HepG2 (cell line): ENCODE data around the gene MTTP. TPM values are rescaled to one million over a fixed set of nuclear protein-coding genes. Genes with fewer than 3 reads are reported as not detected.

Experiments
- ATAC-seq: fragments of 200-7000 bp; cut with Tn5 transposase; 3 replicates; pipeline ENCODE4 v1.9.1; 2020; ENCODE audit warnings: mild to moderate bottlenecking, moderate library complexity
- BruUV-seq: library from RNA; stranded (reverse); fragments of 400-500 nt; replicated peaks from 2 replicates; lab custom pipeline; 2021; lab: Mats Ljungman, UMichigan
- CTCF ChIA-PET: fragments of 300-600 bp; formaldehyde crosslinking; extraction: SDS; loops from one replicate; lab custom pipeline; 2021; ENCODE audit warnings: low total read pairs, inconsistent platforms, low intra/inter-chr PET ratio; lab: Yijun Ruan, JAX
- POLR2A ChIA-PET: fragments of 350-600 bp; sonication (Branson Sonifier 250); formaldehyde crosslinking; loops from one replicate; lab custom pipeline; 2020; ENCODE audit warnings: antibody characterized with exemption, inconsistent platforms; lab: Yijun Ruan, JAX
- DNase-seq: peaks from one replicate; pipeline ENCODE4 v3.0.0-alpha.2; 2015; ENCODE audit warnings: low spot score
- FAIRE-seq: peaks from 3 replicates; lab custom pipeline; 2011; peaks lifted over from hg19 to GRCh38; lab: Jason Lieb, UNC
- H2AFZ ChIP-seq: one replicate; pipeline ENCODE4 v1.6.1; 2011; ENCODE audit warnings: low read length, inconsistent platforms
- H3K27ac ChIP-seq: fragments of 300-600 bp; 3 replicates; pipeline ENCODE4 v1.8.0; 2011; ENCODE audit warnings: mixed run types, mild to moderate bottlenecking, mixed read lengths, low read length, inconsistent platforms; ENCODE audit not compliant: insufficient read depth; ENCODE audit errors: extremely low read length
- H3K27me3 ChIP-seq, 2 experiments: fragments of 200-600 bp in 1 of 2; 2 replicates in 1 of 2; 3 replicates in 1 of 2; pipeline versions ENCODE4 v1.6.0 to v1.8.0; 2011; ENCODE audit warnings: low read length in 2 of 2, mild to moderate bottlenecking in 2 of 2, moderate library complexity in 2 of 2, inconsistent platforms in 1 of 2; ENCODE audit not compliant: insufficient read depth in 2 of 2, control insufficient read depth in 1 of 2
- H3K36me3 ChIP-seq, 2 experiments: fragments of 200-600 bp in 1 of 2; replicated peaks in 1 of 2; 2 replicates in 1 of 2; 3 replicates in 1 of 2; pipeline versions ENCODE4 v1.5.1 to v1.8.0; 2011; ENCODE audit warnings: low read length in 2 of 2, inconsistent platforms in 1 of 2; ENCODE audit not compliant: insufficient read depth in 2 of 2, control insufficient read depth in 1 of 2
- H3K4me1 ChIP-seq: 2 replicates; pipeline ENCODE4 v1.5.1; 2012; ENCODE audit warnings: low read length, inconsistent platforms; ENCODE audit not compliant: insufficient read depth
- H3K4me2 ChIP-seq: 2 replicates; pipeline ENCODE4 v1.6.0; 2011; ENCODE audit warnings: low read depth, low read length, inconsistent platforms
- H3K4me3 ChIP-seq, 3 experiments: fragments of 200-600 bp in 1 of 3; sonication (generic), shearing (Covaris generic) in 1 of 3; replicated peaks in 1 of 3; 2 replicates each; pipeline ENCODE4 v1.5.1; 2011 to 2016; ENCODE audit warnings: low read length in 3 of 3, inconsistent platforms in 2 of 3, low read depth in 2 of 3, mild to moderate bottlenecking in 2 of 3, control low read depth in 1 of 3, mixed read lengths in 1 of 3; ENCODE audit not compliant: insufficient read depth in 1 of 3
- H3K79me2 ChIP-seq: one replicate; pipeline ENCODE4 v1.6.1; 2011; ENCODE audit warnings: low read length, inconsistent platforms; ENCODE audit not compliant: insufficient read depth
- H3K9ac ChIP-seq: 2 replicates; pipeline ENCODE4 v1.6.0; 2011; ENCODE audit warnings: mild to moderate bottlenecking, low read depth, low read length, inconsistent platforms; ENCODE audit not compliant: insufficient read depth
- H3K9me3 ChIP-seq: 2 replicates; pipeline ENCODE4 v1.5.1; 2012; ENCODE audit warnings: mild to moderate bottlenecking, low read length
- H4K20me1 ChIP-seq: 2 replicates; pipeline ENCODE4 v1.6.0; 2011; ENCODE audit warnings: inconsistent platforms, mild to moderate bottlenecking, low read length, moderate library complexity; ENCODE audit not compliant: insufficient read depth
- CCDC6 ChIP-seq: sonication (generic); formaldehyde crosslinking; IDR thresholded peaks from 2 replicates; pipeline ENCODE4 v1.8.1; 2022; ENCODE audit warnings: mild to moderate bottlenecking, missing genetic modification reagents, moderate library complexity
- HNRNPUL1 ChIP-seq: fragments of 200-400 bp; formaldehyde crosslinking; IDR thresholded peaks from 2 replicates; pipeline ENCODE4 v1.6.1; 2017; ENCODE audit warnings: low read depth, mild to moderate bottlenecking, low read length, moderate library complexity
- IRX3 ChIP-seq: sonication (generic); formaldehyde crosslinking; IDR thresholded peaks from 2 replicates; pipeline ENCODE4 v1.8.1; 2023; ENCODE audit warnings: mild to moderate bottlenecking, low read depth, missing genetic modification reagents, borderline replicate concordance
- JDP2 ChIP-seq: sonication (generic); formaldehyde crosslinking; IDR thresholded peaks from 2 replicates; pipeline ENCODE4 v1.8.1; 2022; ENCODE audit warnings: missing genetic modification reagents, borderline replicate concordance
- MTF2 ChIP-seq: sonication (generic); formaldehyde crosslinking; IDR thresholded peaks from 2 replicates; pipeline ENCODE4 v1.5.0; 2020; ENCODE audit warnings: missing genetic modification reagents, borderline replicate concordance
- RELA ChIP-seq: sonication (generic); formaldehyde crosslinking; IDR thresholded peaks from 2 replicates; pipeline ENCODE4 v1.4.0; 2020; ENCODE audit warnings: missing genetic modification reagents
- ZNF235 ChIP-seq: sonication (generic); formaldehyde crosslinking; IDR thresholded peaks from 2 replicates; pipeline ENCODE4 v1.8.1; 2023; ENCODE audit warnings: mild to moderate bottlenecking, missing genetic modification reagents, borderline replicate concordance
- ZNF710 ChIP-seq: sonication (generic); formaldehyde crosslinking; IDR thresholded peaks from 2 replicates; pipeline ENCODE4 v1.5.0; 2020; ENCODE audit warnings: mild to moderate bottlenecking, missing genetic modification reagents, borderline replicate concordance
- ZNF749 ChIP-seq: sonication (generic); formaldehyde crosslinking; IDR thresholded peaks from 2 replicates; pipeline ENCODE4 v1.8.0; 2022; ENCODE audit warnings: mild to moderate bottlenecking, missing genetic modification reagents, moderate library complexity, borderline replicate concordance
- ZNF850 ChIP-seq: sonication (generic); formaldehyde crosslinking; conservative IDR thresholded peaks from 2 replicates; pipeline ENCODE4 v1.9.0; 2021; ENCODE audit warnings: mild to moderate bottlenecking, missing genetic modification reagents
- WGBS: methylation state at CpG from one replicate; pipeline ENCODE4 v1.1.6; 2017; ENCODE audit warnings: low lambda C conversion rate; 5-methylcytosine and 5-hydroxymethylcytosine counted together
- in situ Hi-C: cut with HindIII; loops from 2 replicates; pipeline ENCODE4 v1.10.0; 2017; ENCODE audit warnings: low pct_unique_long_range_greater_than_20kb; ENCODE audit not compliant: extremely low pct_ligation_motif_present
- intact Hi-C: fragments of 100-400 bp; cut with micrococcal nuclease; formaldehyde crosslinking; loops from one replicate; pipeline ENCODE4 v1.10.0; 2022; ENCODE audit not compliant: unreplicated experiment
- polyA plus RNA-seq, 8 experiments: library from polyadenylated mRNA; depleted of rRNA in 3 of 8; stranded (reverse) in 7 of 8; unstranded in 1 of 8; fragments of >200 nt; fragmentation: Illumina TruSeq in 4 of 8; extraction: Trizol in 4 of 8; gene quantifications; 2 replicates each; pipeline versions ENCODE4 v1.2.1 to v1.2.3, GENCODE V29; 2011 to 2016; ENCODE audit warnings: low read depth in 4 of 8, missing spikeins in 1 of 8, mixed read lengths in 1 of 8; ENCODE audit not compliant: insufficient read depth in 1 of 8
- total RNA-seq, 5 experiments: library from RNA; depleted of rRNA; stranded (reverse); fragments of >200 nt; fragmentation: Illumina TruSeq; extraction: Trizol; gene quantifications; 2 replicates each; pipeline ENCODE4 v1.2.3, GENCODE V29; 2016; ENCODE audit warnings: low read depth in 1 of 5
- TF ChIP-seq, protein P1 (sequence below): sonication (generic); formaldehyde crosslinking; IDR thresholded peaks from 2 replicates; pipeline ENCODE4 v1.4.0; 2020; ENCODE audit warnings: mild to moderate bottlenecking, missing genetic modification reagents
- TF ChIP-seq, protein P2 (sequence below): sonication (generic); formaldehyde crosslinking; IDR thresholded peaks from 2 replicates; pipeline ENCODE4 v1.4.0; 2020; ENCODE audit warnings: missing genetic modification reagents, borderline replicate concordance
- TF ChIP-seq, protein P3 (sequence below): sonication (generic); formaldehyde crosslinking; conservative IDR thresholded peaks from 2 replicates; pipeline ENCODE4 v1.8.0; 2022; ENCODE audit warnings: missing genetic modification reagents

Gene MTTP
- total and polyA plus RNA-seq, 2 of the 13 experiments (the other 11 are each of a cell fraction or from before 2014, with no cell fraction given): 84.7 to 102 TPM

GRCh38 chr4:99658666-99659065, 84.0 kb downstream of the MTTP start:
- in situ Hi-C loops (no loop called here), intact Hi-C loops (no loop called here)
- H3K27ac ChIP-seq: no peak overlapping the region
- no peak overlapping the region for H3K4me3 ChIP-seq
- FAIRE-seq (no peak), ATAC-seq (no peak), DNase-seq (no peak)
- CTCF ChIA-PET: no interaction called here
- H3K4me2 ChIP-seq: no peak overlapping the region
- H3K9me3 ChIP-seq: no peaks in the 10 kb centered on the region
- WGBS: 25% methylated on average over 4 of the region's 4 CpGs
- H2AFZ ChIP-seq: no peak overlapping the region
- BruUV-seq: no TSS peak
- no peaks in the 10 kb centered on the region for H3K36me3 ChIP-seq
- H3K4me1 ChIP-seq: no peaks in the 10 kb centered on the region
- no peaks in the 10 kb centered on the region for H4K20me1 ChIP-seq
- POLR2A ChIA-PET: no interaction called here
- no peaks in the 10 kb centered on the region for H3K79me2 ChIP-seq
- peaks cover 1 to 11% of the 10 kb centered on the region in 2 experiments; a peak in 1 of 5 replicates for H3K27me3 ChIP-seq
- H3K9ac ChIP-seq: no peak overlapping the region
- TF ChIP-seq ZNF749 (CRISPR knock-in tag) (no peak), ZNF235 (CRISPR knock-in tag) (no peak), JDP2 (CRISPR knock-in tag) (no peak), CCDC6 (CRISPR knock-in tag) (no peak), IRX3 (CRISPR knock-in tag) (no peak), ZNF710 (CRISPR knock-in tag) (no peak), ZNF850 (no peak), HNRNPUL1 (no peak), MTF2 (CRISPR knock-in tag) (no peak), RELA (CRISPR knock-in tag) (no peak)
- TF ChIP-seq, protein P1, sequence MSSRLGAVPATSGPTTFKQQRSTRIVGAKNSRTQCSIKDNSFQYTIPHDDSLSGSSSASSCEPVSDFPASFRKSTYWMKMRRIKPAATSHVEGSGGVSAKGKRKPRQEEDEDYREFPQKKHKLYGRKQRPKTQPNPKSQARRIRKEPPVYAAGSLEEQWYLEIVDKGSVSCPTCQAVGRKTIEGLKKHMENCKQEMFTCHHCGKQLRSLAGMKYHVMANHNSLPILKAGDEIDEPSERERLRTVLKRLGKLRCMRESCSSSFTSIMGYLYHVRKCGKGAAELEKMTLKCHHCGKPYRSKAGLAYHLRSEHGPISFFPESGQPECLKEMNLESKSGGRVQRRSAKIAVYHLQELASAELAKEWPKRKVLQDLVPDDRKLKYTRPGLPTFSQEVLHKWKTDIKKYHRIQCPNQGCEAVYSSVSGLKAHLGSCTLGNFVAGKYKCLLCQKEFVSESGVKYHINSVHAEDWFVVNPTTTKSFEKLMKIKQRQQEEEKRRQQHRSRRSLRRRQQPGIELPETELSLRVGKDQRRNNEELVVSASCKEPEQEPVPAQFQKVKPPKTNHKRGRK (CRISPR knock-in tag): no peak
- TF ChIP-seq, protein P2, sequence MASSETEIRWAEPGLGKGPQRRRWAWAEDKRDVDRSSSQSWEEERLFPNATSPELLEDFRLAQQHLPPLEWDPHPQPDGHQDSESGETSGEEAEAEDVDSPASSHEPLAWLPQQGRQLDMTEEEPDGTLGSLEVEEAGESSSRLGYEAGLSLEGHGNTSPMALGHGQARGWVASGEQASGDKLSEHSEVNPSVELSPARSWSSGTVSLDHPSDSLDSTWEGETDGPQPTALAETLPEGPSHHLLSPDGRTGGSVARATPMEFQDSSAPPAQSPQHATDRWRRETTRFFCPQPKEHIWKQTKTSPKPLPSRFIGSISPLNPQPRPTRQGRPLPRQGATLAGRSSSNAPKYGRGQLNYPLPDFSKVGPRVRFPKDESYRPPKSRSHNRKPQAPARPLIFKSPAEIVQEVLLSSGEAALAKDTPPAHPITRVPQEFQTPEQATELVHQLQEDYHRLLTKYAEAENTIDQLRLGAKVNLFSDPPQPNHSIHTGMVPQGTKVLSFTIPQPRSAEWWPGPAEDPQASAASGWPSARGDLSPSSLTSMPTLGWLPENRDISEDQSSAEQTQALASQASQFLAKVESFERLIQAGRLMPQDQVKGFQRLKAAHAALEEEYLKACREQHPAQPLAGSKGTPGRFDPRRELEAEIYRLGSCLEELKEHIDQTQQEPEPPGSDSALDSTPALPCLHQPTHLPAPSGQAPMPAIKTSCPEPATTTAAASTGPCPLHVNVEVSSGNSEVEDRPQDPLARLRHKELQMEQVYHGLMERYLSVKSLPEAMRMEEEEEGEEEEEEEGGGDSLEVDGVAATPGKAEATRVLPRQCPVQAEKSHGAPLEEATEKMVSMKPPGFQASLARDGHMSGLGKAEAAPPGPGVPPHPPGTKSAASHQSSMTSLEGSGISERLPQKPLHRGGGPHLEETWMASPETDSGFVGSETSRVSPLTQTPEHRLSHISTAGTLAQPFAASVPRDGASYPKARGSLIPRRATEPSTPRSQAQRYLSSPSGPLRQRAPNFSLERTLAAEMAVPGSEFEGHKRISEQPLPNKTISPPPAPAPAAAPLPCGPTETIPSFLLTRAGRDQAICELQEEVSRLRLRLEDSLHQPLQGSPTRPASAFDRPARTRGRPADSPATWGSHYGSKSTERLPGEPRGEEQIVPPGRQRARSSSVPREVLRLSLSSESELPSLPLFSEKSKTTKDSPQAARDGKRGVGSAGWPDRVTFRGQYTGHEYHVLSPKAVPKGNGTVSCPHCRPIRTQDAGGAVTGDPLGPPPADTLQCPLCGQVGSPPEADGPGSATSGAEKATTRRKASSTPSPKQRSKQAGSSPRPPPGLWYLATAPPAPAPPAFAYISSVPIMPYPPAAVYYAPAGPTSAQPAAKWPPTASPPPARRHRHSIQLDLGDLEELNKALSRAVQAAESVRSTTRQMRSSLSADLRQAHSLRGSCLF: no peak
- TF ChIP-seq, protein P3, sequence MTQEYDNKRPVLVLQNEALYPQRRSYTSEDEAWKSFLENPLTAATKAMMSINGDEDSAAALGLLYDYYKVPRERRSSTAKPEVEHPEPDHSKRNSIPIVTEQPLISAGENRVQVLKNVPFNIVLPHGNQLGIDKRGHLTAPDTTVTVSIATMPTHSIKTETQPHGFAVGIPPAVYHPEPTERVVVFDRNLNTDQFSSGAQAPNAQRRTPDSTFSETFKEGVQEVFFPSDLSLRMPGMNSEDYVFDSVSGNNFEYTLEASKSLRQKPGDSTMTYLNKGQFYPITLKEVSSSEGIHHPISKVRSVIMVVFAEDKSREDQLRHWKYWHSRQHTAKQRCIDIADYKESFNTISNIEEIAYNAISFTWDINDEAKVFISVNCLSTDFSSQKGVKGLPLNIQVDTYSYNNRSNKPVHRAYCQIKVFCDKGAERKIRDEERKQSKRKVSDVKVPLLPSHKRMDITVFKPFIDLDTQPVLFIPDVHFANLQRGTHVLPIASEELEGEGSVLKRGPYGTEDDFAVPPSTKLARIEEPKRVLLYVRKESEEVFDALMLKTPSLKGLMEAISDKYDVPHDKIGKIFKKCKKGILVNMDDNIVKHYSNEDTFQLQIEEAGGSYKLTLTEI (CRISPR knock-in tag): no peak
